Measurements from ENCODE around the gene ZFHX3.

- TF ChIP-seq POLR2A (IDR thresholded peaks at IDR 0.05; ENCODE audit: low read depth, low read length) = no peak
- TF ChIP-seq CTCF (IDR thresholded peaks at IDR 0.05; ENCODE audit: extremely low read depth in 1 of 2, insufficient read depth in 1 of 2, low read depth in 1 of 2, low read length in 2 of 2) = no peak
- no peak for TF ChIP-seq EZH2 (IDR thresholded peaks at IDR 0.05; ENCODE audit: borderline replicate concordance, low read depth, low read length, severe bottlenecking)
Observed at GRCh38 chr16:72845322-72846020, 202.5 kb downstream of the ZFHX3 start.

Data from endothelial cell of umbilical vein (primary cell).